ENCODE measurements around the gene TYW3. TPM values are rescaled to one million over a fixed set of nuclear protein-coding genes. Genes with fewer than 3 reads are reported as not detected.

TYW3 gene
- total RNA-seq, 1 donor from 2014 or later = 33.7 TPM

Other genes with a start within 250 kb of the TYW3 start
- not detected in 2 replicates for gene LRRC53, start 220.5 kb upstream of the TYW3 start, total RNA-seq
- gene ERICH3, start 59.4 kb upstream of the TYW3 start, total RNA-seq = not detected in 2 replicates
- gene CRYZ, start 102 bp upstream of the TYW3 start, total RNA-seq = 13.7 and 16.8 TPM in 2 replicates